IMR-90 (cell line): ENCODE measurements around the gene HRH4. TPM values are rescaled to one million over a fixed set of nuclear protein-coding genes. Genes with fewer than 3 reads are reported as not detected.

Experiments
- ATAC-seq: fragments of 200-7000 bp; cut with Tn5 transposase; 2 replicates; pipeline ENCODE4 v1.9.1; 2020; ENCODE audit warnings: low read depth, mild to moderate bottlenecking, moderate library complexity
- BruUV-seq: library from RNA; stranded (reverse); fragments of 400-500 nt; replicated peaks from 2 replicates; lab custom pipeline; 2021; lab: Mats Ljungman, UMichigan
- CTCF ChIA-PET: fragments of 300-600 bp; formaldehyde crosslinking; extraction: SDS; loops from one replicate; lab custom pipeline; 2021; ENCODE audit warnings: antibody characterized with exemption; lab: Yijun Ruan, JAX
- POLR2A ChIA-PET: fragments of 300-600 bp; sonication (Branson Sonifier 250); formaldehyde crosslinking; loops from one replicate; lab custom pipeline; 2022; ENCODE audit warnings: antibody characterized with exemption; ENCODE audit not compliant: unreplicated experiment; lab: Charles Lee
- DNase-seq: peaks from one replicate; pipeline ENCODE4 v3.0.0; 2013
- H2AFZ ChIP-seq: replicated peaks from 2 replicates; pipeline ENCODE3; 2013; ENCODE audit warnings: low read length, mild to moderate bottlenecking; ENCODE audit not compliant: poor library complexity
- H2AK5ac ChIP-seq: 2 replicates; pipeline ENCODE4 v1.6.1; 2013; ENCODE audit warnings: low read depth, low read length, inconsistent platforms
- H2AK9ac ChIP-seq: replicated peaks from 2 replicates; pipeline ENCODE3; 2013; ENCODE audit warnings: mild to moderate bottlenecking, low read depth, low read length, moderate library complexity; ENCODE audit not compliant: poor library complexity
- H2BK120ac ChIP-seq: 2 replicates; pipeline ENCODE4 v1.6.1; 2013; ENCODE audit warnings: low read depth, low read length, inconsistent platforms
- H2BK15ac ChIP-seq: 3 replicates; pipeline ENCODE4 v1.6.1; 2013; ENCODE audit warnings: low read depth, low read length, inconsistent platforms
- H2BK20ac ChIP-seq: 2 replicates; pipeline ENCODE4 v1.6.1; 2013; ENCODE audit warnings: low read depth, mild to moderate bottlenecking, inconsistent platforms, low read length, moderate library complexity
- H2BK5ac ChIP-seq: 2 replicates; pipeline ENCODE4 v1.6.1; 2013; ENCODE audit warnings: mild to moderate bottlenecking, low read depth, low read length, inconsistent platforms; ENCODE audit not compliant: poor library complexity, severe bottlenecking
- H3K14ac ChIP-seq: replicated peaks from 2 replicates; pipeline ENCODE4 v1.6.1; 2013; ENCODE audit warnings: low read depth, low read length, inconsistent platforms
- H3K18ac ChIP-seq: 2 replicates; pipeline ENCODE4 v1.6.1; 2013; ENCODE audit warnings: low read depth, low read length, control low read depth
- H3K23ac ChIP-seq: 2 replicates; pipeline ENCODE4 v1.6.1; 2013; ENCODE audit warnings: low read depth, low read length, inconsistent platforms
- H3K27ac ChIP-seq: 2 replicates; pipeline ENCODE4 v1.5.1; 2013; ENCODE audit warnings: mild to moderate bottlenecking, control low read depth, low read length; ENCODE audit not compliant: insufficient read depth
- H3K27me3 ChIP-seq: 2 replicates; pipeline ENCODE4 v1.6.1; 2013; ENCODE audit warnings: low read length; ENCODE audit not compliant: control insufficient read depth, insufficient read depth
- H3K36me3 ChIP-seq: 2 replicates; pipeline ENCODE4 v1.6.1; 2013; ENCODE audit warnings: low read length, mixed read lengths; ENCODE audit not compliant: control insufficient read depth, insufficient read depth
- H3K4ac ChIP-seq: 2 replicates; pipeline ENCODE4 v1.6.1; 2013; ENCODE audit warnings: low read depth, low read length, inconsistent platforms
- H3K4me1 ChIP-seq: 2 replicates; pipeline ENCODE4 v1.6.1; 2013; ENCODE audit warnings: low read length, mixed read lengths; ENCODE audit not compliant: control insufficient read depth, insufficient read depth
- H3K4me2 ChIP-seq: 2 replicates; pipeline ENCODE4 v1.6.1; 2013; ENCODE audit warnings: low read depth, mild to moderate bottlenecking, control low read depth, low read length, moderate library complexity
- H3K4me3 ChIP-seq: 2 replicates; pipeline ENCODE4 v1.5.1; 2013; ENCODE audit warnings: low read depth, mild to moderate bottlenecking, control low read depth, low read length, moderate library complexity; ENCODE audit not compliant: insufficient read depth
- H3K56ac ChIP-seq: 2 replicates; pipeline ENCODE4 v1.6.1; 2013; ENCODE audit warnings: low read length, inconsistent platforms; ENCODE audit not compliant: insufficient read depth; ENCODE audit errors: extremely low read depth
- H3K79me1 ChIP-seq, 2 experiments: 2 replicates each; pipeline ENCODE4 v1.6.1; 2013; ENCODE audit warnings: low read length in 2 of 2, inconsistent platforms in 1 of 2, low read depth in 1 of 2
- H3K9ac ChIP-seq: 2 replicates; pipeline ENCODE4 v1.6.1; 2013; ENCODE audit warnings: low read depth, low read length, control low read depth
- H3K9me1 ChIP-seq: 2 replicates; pipeline ENCODE4 v1.6.1; 2013; ENCODE audit warnings: low read length, inconsistent platforms; ENCODE audit not compliant: insufficient read depth
- H3K9me3 ChIP-seq: 2 replicates; pipeline ENCODE4 v1.6.1; 2013; ENCODE audit warnings: low read length; ENCODE audit not compliant: control insufficient read depth, insufficient read depth
- H4K20me1 ChIP-seq: 2 replicates; pipeline ENCODE4 v1.6.1; 2013; ENCODE audit warnings: low read length, inconsistent platforms; ENCODE audit not compliant: insufficient read depth
- H4K5ac ChIP-seq: 2 replicates; pipeline ENCODE4 v1.6.1; 2013; ENCODE audit warnings: mild to moderate bottlenecking, low read depth, low read length, control low read depth
- H4K8ac ChIP-seq, 2 experiments: 2 replicates each; pipeline ENCODE4 v1.6.1; 2013; ENCODE audit warnings: low read depth in 2 of 2, low read length in 2 of 2, control low read depth in 1 of 2, inconsistent platforms in 1 of 2
- H4K91ac ChIP-seq: 2 replicates; pipeline ENCODE4 v1.6.1; 2013; ENCODE audit warnings: low read depth, low read length, inconsistent platforms; ENCODE audit not compliant: insufficient read depth
- CEBPB ChIP-seq: IDR thresholded peaks from 2 replicates; pipeline ENCODE4 v1.6.1; 2012; ENCODE audit warnings: low read depth, low read length, improper control_type of control experiment
- MAFK ChIP-seq: IDR thresholded peaks from 2 replicates; pipeline ENCODE4 v1.6.1; 2012; ENCODE audit warnings: low read depth, low read length, improper control_type of control experiment
- MAZ ChIP-seq: IDR thresholded peaks from 2 replicates; pipeline ENCODE4 v1.6.1; 2012; ENCODE audit warnings: low read depth, mild to moderate bottlenecking, low read length, improper control_type of control experiment, moderate library complexity, borderline replicate concordance
- MXI1 ChIP-seq: IDR thresholded peaks from 2 replicates; pipeline ENCODE4 v1.6.1; 2012; ENCODE audit warnings: low read depth, mild to moderate bottlenecking, low read length, moderate library complexity, borderline replicate concordance
- RCOR1 ChIP-seq: IDR thresholded peaks from 2 replicates; pipeline ENCODE4 v1.6.1; 2012; ENCODE audit warnings: mild to moderate bottlenecking, low read length, improper control_type of control experiment; ENCODE audit not compliant: insufficient replicate concordance
- RFX5 ChIP-seq: IDR thresholded peaks from 2 replicates; pipeline ENCODE4 v1.8.0; 2012; ENCODE audit warnings: low read depth, mild to moderate bottlenecking, low read length, moderate library complexity
- WGBS, 2 experiments: methylation state at CpG; one replicate each; pipeline versions ENCODE4 v1.1.5 to v1.1.7; 2013; ENCODE audit warnings: missing lambda C conversion rate in 2 of 2; ENCODE audit not compliant: insufficient read length in 1 of 2; ENCODE audit errors: extremely low coverage in 2 of 2; 5-methylcytosine and 5-hydroxymethylcytosine counted together
- dilution Hi-C: fragments of 300-500 bp; cut with HindIII; formaldehyde crosslinking; loops from one replicate; pipeline ENCODE4 v1.14.3; 2018; ENCODE audit warnings: low sequenced_read_pairs; ENCODE audit not compliant: unreplicated experiment
- in situ Hi-C: fragments of 300-500 bp; cut with MboI; formaldehyde crosslinking; loops from 3 replicates; pipeline ENCODE4 v1.14.3; 2019; ENCODE audit warnings: low sequenced_read_pairs, inconsistent platforms, mixed read lengths
- intact Hi-C: fragments of 100-400 bp; cut with micrococcal nuclease; formaldehyde crosslinking; loops from 2 replicates; pipeline ENCODE4 v1.10.0; 2022
- polyA plus RNA-seq, 3 experiments: library from polyadenylated mRNA; depleted of rRNA; stranded (reverse); fragments of >200 nt; gene quantifications; 2 replicates each; pipeline ENCODE4 v1.2.3, GENCODE V29; 2012; ENCODE audit warnings: low replicate concordance in 1 of 3
- total RNA-seq: library from RNA; depleted of rRNA; stranded (reverse); fragments of >200 nt; gene quantifications from 2 replicates; pipeline ENCODE4 v1.2.3, GENCODE V29; 2012

The HRH4 gene
- total and polyA plus RNA-seq, 2 of the 4 experiments (the other 2 are of a cell fraction) = not detected

DNA sequence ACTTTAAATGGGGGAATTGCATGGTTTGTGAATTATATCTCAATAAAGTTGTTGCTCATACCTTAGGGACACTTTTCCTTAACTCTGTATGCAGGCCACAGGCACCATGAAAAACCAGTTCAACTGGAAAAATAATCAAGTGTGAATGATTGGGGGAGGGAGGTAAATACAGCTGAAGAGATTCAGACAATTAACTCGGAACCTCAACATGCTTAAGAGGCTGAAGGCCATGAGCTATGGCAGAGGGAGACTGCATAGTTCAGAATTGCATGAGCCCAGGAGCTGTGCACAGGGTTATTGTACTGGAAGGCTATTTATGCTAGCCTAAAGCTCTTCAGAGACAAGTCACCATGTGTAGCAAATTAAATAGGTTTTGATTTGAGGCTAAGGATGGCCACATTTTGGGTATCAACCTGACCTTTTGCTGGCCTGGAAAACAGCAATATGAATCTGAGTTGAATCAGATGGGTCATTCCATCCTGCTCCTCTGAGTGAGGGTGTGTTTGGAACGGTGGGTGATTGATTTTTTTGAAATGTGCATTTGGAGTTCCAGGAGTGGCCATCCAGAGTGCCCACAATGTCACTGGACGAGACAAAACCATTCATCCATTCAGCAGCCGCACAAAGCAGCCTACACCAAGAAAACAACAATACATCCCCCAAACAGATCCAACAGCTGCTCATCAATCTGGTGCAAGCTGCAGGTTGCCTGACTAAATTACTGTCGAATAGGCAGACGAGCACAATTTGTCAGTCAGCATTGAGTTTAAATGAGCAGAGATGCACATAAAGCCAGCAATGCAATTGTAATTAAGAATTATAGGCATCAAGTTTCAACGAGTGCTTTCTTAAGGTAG is 42.5 kb downstream of the HRH4 start:
- CTCF ChIA-PET = no interaction called here
- intact Hi-C loops = no loop called here

More for the DNA sequence above, 42.5 kb downstream of the HRH4 start:
- Histone ChIP-seq H3K56ac (no peak overlapping the region), H4K91ac (no peak overlapping the region), H3K36me3 (no peaks in the 10 kb centered on the region), H4K8ac (no peak overlapping the region), H2BK15ac (no peak overlapping the region), H3K9me3 (no peaks in the 10 kb centered on the region), H2BK20ac (no peak overlapping the region), H3K4me2 (no peak overlapping the region), H3K18ac (no peak overlapping the region), H3K4ac (no peak overlapping the region), H3K27me3 (peaks cover 7% of the 10 kb centered on the region), H2AFZ (no peak overlapping the region), H3K4me1 (no peaks in the 10 kb centered on the region), H2BK5ac (no peak overlapping the region), H2BK120ac (no peak overlapping the region), H3K79me1 (no peaks in the 10 kb centered on the region), H4K5ac (no peak overlapping the region), H2AK5ac (no peak overlapping the region), H3K9ac (no peak overlapping the region), H3K14ac (no peak overlapping the region), H3K27ac (no peak overlapping the region), H4K20me1 (no peaks in the 10 kb centered on the region), H3K4me3 (no peak overlapping the region), H3K9me1 (no peaks in the 10 kb centered on the region), H2AK9ac (no peak overlapping the region), H3K23ac (no peak overlapping the region)
- POLR2A ChIA-PET = no interaction called here
- ATAC-seq (no peak), DNase-seq (no peak)
- in situ Hi-C loops = no loop called here
- BruUV-seq = no TSS peak
- TF ChIP-seq MXI1 (no peak), RCOR1 (no peak), CEBPB (no peak), MAFK (no peak), RFX5 (no peak), MAZ (no peak)
- 80% methylated on average over 1 of the region's 7 CpGs; no CpG with 5 or more reads in 1 of the 2 experiments for WGBS, 2 experiments
- dilution Hi-C loops = no loop called here
